CD1c-positive myeloid dendritic cell (primary cell): Measurements from ENCODE around the gene GPR26.

Experiments used
- DNase-seq: peaks from one replicate; pipeline ENCODE4 v3.0.0-alpha.2; 2016; ENCODE audit errors: extremely low spot score

GPR26 gene

DNA sequence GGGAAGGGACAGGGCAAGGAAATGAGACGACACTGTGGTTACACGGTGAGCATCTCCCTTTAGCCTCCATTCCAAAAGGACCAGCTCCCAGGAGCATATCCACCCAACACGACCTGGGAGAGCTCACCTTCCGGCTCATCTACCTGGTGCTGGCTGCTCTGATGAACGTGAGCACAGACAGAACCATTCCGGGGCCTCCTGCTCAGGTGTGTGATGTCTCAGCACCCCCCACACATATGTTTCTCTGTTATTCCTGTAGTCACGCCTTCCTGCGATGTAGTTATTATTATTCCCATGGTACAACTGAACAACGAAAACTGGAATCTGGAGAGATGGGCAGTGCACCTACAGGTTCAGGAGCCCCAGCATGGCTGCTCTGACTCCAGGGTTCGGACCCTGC, 20.5 kb upstream of the GPR26 start:
- no peak for DNase-seq

- no peak for DNase-seq
These were observed 17.6 kb upstream of the GPR26 start for GRCh38 chr10:123648595-123648994.

- DNase-seq, result no peak
These were observed 16.5 kb upstream of the GPR26 start for GRCh38 chr10:123649676-123650075.

DNA sequence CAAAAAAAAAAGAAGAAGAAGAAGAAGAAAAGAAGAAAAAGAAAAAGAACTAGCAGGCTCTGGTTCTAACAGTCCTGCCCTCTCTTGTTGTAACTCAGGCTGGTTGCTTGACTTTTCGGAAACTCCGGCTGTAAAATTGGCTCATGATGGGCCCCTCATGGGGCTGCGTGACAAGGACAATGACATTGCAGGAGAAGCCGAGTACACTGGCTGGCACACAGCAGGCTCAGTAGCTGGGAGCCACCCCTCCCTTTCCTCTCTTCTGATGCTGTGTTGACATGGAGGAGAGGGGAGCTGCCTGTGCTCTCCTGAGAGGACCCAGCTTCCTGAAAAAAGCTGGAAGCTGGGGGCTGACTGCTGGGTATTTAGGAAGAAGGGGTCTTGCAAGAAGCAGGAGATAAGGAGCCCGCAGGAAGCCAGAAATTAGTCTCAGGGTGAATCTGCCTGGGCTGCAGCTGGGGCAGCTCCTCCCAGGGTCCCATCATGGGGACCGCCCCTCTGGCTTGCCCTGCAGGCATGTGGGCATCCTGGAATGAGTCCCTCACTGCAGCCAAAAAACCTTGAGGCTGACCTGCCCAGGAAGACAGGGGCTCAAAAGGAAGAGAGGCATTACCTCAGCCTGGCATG, 14.6 kb upstream of the GPR26 start:
- no peak for DNase-seq

GRCh38 chr10:123655751-123656150, 10.4 kb upstream of the GPR26 start:
- no peak for DNase-seq

GRCh38 chr10:123663522-123663921, 2.6 kb upstream of the GPR26 start:
- no peak for DNase-seq

- no peak for DNase-seq
These were observed 466 bp upstream of the GPR26 start for GRCh38 chr10:123665491-123666286.

GRCh38 chr10:123669886-123670285, 3.7 kb downstream of the GPR26 start:
- no peak for DNase-seq

GRCh38 chr10:123673198-123673597, 7.0 kb downstream of the GPR26 start:
- DNase-seq, result no peak

GRCh38 chr10:123674741-123675140, 8.6 kb downstream of the GPR26 start:
- no peak for DNase-seq

- no peak for DNase-seq
These were observed 9.7 kb downstream of the GPR26 start for GRCh38 chr10:123675811-123676210.

DNA sequence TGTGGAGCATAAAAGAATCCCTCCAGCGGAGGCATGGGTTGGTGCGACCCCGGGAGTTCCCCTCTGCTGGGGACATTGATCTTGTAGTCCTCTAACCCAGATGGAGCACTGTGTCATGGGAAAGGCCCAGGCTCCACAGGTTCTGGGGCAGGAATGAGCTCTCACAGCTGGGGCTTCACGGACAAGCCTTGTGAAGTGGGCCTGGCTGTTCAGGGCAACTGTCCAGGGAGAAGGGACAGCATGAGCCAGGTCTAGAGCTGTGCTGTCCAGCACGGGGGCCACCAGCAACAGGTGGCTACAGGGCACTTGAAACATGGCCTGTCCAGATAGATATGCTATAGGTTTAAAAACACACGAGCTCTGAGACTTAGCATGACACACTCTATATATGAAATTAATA, 11.4 kb downstream of the GPR26 start:
- no peak for DNase-seq

DNA sequence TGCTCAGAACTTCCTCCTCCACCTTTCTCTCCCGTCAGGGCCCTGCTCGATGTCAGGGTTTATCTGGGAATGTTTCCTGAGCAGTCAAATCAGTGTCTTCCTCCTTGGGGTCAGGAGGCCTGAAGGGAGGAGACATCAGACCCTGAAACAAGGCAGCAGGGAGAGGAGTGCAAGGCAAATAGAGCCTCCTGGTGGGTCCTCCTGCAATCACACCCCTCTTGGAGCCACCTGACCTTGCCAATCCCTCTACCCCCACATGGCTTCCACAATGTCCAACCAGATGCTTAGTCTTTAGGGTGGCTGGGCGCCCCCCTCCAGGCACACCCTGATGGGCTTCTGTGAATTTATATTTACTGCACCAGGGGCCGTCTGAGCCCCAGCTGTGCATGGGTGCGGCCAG, 12.2 kb downstream of the GPR26 start:
- DNase-seq, result no peak

DNA sequence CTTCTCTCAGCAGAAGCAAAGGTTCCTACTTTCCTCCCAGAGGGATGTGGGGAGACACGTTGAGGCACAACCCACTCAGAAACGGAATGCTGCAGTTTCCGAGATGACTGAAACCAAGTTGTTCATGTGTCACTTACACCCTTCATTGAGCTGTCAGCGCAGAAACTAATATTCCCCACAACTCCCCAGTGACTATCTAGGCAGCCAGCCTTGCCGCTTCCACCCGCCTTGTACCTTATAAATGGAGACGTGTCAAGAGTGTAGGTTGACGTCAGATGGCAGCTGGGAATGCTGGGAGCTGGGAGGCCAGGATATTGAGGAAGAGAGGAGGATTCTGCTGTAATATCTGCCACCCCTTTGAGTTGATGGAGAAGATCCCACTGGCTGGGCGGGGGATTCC, 15.1 kb downstream of the GPR26 start:
- DNase-seq, result no peak

DNA sequence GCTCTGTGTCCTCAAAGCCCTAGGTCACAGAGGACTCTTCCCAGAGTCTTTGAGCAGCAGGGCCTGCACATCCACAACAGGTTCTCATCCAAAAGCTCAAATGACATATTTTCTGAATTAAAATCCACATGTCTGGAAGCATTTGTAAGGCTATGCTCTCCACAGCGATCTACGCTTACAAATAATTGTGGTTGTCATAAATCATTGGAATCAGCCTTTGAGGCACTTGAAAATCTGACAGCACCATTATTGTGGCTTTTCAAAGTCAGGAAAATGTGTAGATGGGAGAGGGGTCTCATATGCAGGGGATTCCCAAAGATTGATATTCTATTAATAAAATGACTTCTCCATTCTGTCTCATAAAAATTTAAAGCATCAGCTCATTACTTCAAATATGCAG, 16.3 kb downstream of the GPR26 start:
- DNase-seq, result no peak

DNA sequence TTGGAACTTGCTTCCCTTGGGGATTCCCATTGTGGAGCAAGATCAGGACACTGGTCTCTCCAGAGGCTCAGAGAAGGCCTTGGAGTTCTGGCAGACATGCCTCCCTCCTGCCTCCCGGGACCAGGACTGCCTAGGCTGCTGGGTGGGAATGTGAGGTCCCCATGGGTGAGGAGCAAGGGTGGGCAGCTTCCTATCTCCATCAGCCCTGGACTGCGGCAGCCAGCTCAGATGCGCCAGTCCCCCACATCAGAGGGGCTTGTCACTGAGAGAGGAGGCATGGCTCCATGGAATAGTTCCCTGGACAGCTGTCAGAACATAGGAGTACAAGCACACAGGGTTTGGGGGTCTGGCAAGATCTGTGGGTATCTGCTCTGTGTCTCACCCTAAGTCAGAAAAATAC, 17.3 kb downstream of the GPR26 start:
- no peak for DNase-seq

- no peak for DNase-seq
These were observed 17.7 kb downstream of the GPR26 start for GRCh38 chr10:123683865-123684264.

- no peak for DNase-seq
These were observed 19.1 kb downstream of the GPR26 start for GRCh38 chr10:123685260-123685659.

GRCh38 chr10:123687758-123688157, 21.6 kb downstream of the GPR26 start:
- no peak for DNase-seq

DNA sequence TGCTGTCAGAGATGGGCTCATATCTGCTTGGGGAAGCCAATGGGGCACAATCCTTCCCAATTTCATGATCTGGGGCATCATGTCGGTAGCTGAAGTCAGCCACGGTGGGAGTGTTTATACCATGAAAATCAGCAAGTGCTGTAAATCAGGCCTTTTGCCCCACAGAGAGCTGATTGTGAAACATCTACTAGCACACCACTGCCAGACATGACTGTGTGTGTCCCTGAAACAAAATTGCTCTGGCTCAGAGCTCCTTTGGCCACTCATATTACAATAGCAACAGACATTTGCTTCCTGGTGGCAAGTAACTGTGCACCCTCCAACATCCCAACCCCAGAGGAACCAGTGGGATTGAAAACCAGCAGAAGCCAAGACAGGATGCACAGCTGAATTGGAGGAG, 23.7 kb downstream of the GPR26 start:
- DNase-seq, result no peak

GRCh38 chr10:123703195-123703790, 37.1 kb downstream of the GPR26 start:
- DNase-seq, result no peak

- DNase-seq, result no peak
These were observed 37.9 kb downstream of the GPR26 start for GRCh38 chr10:123704076-123704475.

DNA sequence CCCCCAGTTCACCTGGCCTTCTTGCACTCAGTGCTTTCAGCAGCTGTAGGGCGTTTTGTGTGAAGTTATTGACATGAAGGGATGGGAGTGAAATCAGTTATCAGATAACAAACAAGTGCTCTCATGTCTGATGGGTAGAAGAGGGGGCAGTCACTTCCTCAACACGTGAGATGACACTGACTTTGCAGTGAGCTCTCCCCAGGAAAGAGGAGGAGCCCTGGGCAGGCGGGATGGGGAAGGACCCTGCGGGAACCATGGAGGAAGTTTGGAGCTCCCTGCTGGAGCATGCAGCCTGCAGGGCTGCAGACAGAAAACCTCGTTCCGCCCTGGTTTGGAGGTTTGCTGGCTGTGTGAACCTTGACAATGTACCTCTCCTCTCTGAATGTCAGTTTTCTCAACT, 38.7 kb downstream of the GPR26 start:
- DNase-seq, result no peak
